ENCODE results near the gene LRRC1. TPM values are rescaled to one million over a fixed set of nuclear protein-coding genes. Genes with fewer than 3 reads are reported as not detected.

The LRRC1 gene
- total and polyA plus RNA-seq, 10 of the 15 experiments (the other 5 are each of a cell fraction or from before 2014, with no cell fraction given): 0.35 to 9.3 (median 0.63) TPM

- WGBS (ENCODE audit: insufficient coverage, insufficient replicate concordance, low lambda C conversion rate, missing lambda C conversion rate): 85% methylated on average over 1 of the region's 1 CpG
- H3K36me3 ChIP-seq (ENCODE audit: control insufficient read depth in 2 of 2, insufficient read depth in 2 of 2, low read length in 1 of 2): no peaks in the 10 kb centered on the region
- H3K27ac ChIP-seq (ENCODE audit: control insufficient read depth, insufficient read depth): no peak overlapping the region
- BruUV-seq (replicated peaks): no TSS peak
- ATAC-seq (no peak), DNase-seq (ENCODE audit: low read depth, low spot score) (no peak), FAIRE-seq (no peak)
- TF ChIP-seq PKNOX1 (IDR thresholded peaks at IDR 0.05): no peak
- no peak for TF ChIP-seq ATF2 (IDR thresholded peaks at IDR 0.05; ENCODE audit: low read length)
- no peak for TF ChIP-seq PML (IDR thresholded peaks at IDR 0.05; ENCODE audit: low read length)
- no peak for TF ChIP-seq RBBP5 (conservative IDR thresholded peaks at IDR 0.05)
- no peak for TF ChIP-seq GATAD2B (conservative IDR thresholded peaks at IDR 0.05; ENCODE audit: low read depth)
- TF ChIP-seq YBX1 (IDR thresholded peaks at IDR 0.05): no peak
- no peak for TF ChIP-seq POLR2A (IDR thresholded peaks at IDR 0.05; ENCODE audit: low read depth, low read length)
- H3K4me1 ChIP-seq (ENCODE audit: control insufficient read depth, insufficient read depth, low read length): no peaks in the 10 kb centered on the region
- H3K27me3 ChIP-seq (replicated peaks in 1 of 2; ENCODE audit: control insufficient read depth in 2 of 2, insufficient read depth in 2 of 2, low read length in 1 of 2): no peaks in the 10 kb centered on the region
- in situ Hi-C loops (cut with MboI) (no loop called here), intact Hi-C loops (cut with micrococcal nuclease; ENCODE audit: unreplicated experiment) (loop anchor here (10.0 kb wide), 1 partner anchor 118 kb away; the partner anchor contains the start of gene LRRC1)
- RAD21 ChIA-PET (ENCODE audit: unreplicated experiment): no interaction called here
- H3K9me3 ChIP-seq (replicated peaks; ENCODE audit: control insufficient read depth, insufficient read depth, low read length): no peaks in the 10 kb centered on the region
- no peaks in the 10 kb centered on the region for H3K79me2 ChIP-seq (ENCODE audit: control insufficient read depth, insufficient read depth, low read length)
- CTCF ChIA-PET: no interaction called here
- H4K20me1 ChIP-seq (ENCODE audit: control insufficient read depth, insufficient read depth): no peaks in the 10 kb centered on the region
- no peak overlapping the region for H2AFZ ChIP-seq (ENCODE audit: control insufficient read depth, low read depth, low read length)
- SMC1A ChIA-PET (ENCODE audit: uncharacterized antibody, unreplicated experiment): no interaction called here
- no peak overlapping the region for H3K9ac ChIP-seq (ENCODE audit: control insufficient read depth, insufficient read depth, low read length)
- H3K4me3 ChIP-seq: no peak overlapping the region
- H3K4me2 ChIP-seq (ENCODE audit: control insufficient read depth, insufficient read depth): no peak overlapping the region
- POLR2A ChIA-PET: no interaction called here
Measured at GRCh38 chr6:53913286-53913685, 118.5 kb downstream of the LRRC1 start.

Data from GM12878 (cell line).